Osteoblast (primary cell): ENCODE data around the gene HEATR5A. TPM values are rescaled to one million over a fixed set of nuclear protein-coding genes. Genes with fewer than 3 reads are reported as not detected.

ENCODE experiments used
- DNase-seq: peaks from one replicate; pipeline ENCODE4 v3.0.0; 2011; ENCODE audit warnings: low spot score, mixed read lengths; ENCODE audit not compliant: insufficient read length; ENCODE audit errors: missing footprints
- H2AFZ ChIP-seq: 2 replicates; pipeline ENCODE4 v1.6.0; 2011; ENCODE audit warnings: mild to moderate bottlenecking, low read length
- H3K27ac ChIP-seq: 2 replicates; pipeline ENCODE4 v1.5.1; 2011; ENCODE audit warnings: mild to moderate bottlenecking, low read depth, low read length, moderate library complexity
- H3K27me3 ChIP-seq: 2 replicates; pipeline ENCODE4 v1.6.0; 2012; ENCODE audit warnings: mild to moderate bottlenecking, control low read depth, inconsistent platforms, low read length, moderate library complexity; ENCODE audit not compliant: insufficient read depth
- H3K36me3 ChIP-seq: 2 replicates; pipeline ENCODE4 v1.5.1; 2011; ENCODE audit warnings: mild to moderate bottlenecking, low read length, control low read depth, moderate library complexity; ENCODE audit not compliant: insufficient read depth
- H3K4me1 ChIP-seq: 2 replicates; pipeline ENCODE4 v1.5.1; 2011; ENCODE audit warnings: mild to moderate bottlenecking, low read length, control low read depth, moderate library complexity; ENCODE audit not compliant: insufficient read depth
- H3K4me2 ChIP-seq: 2 replicates; pipeline ENCODE4 v1.6.0; 2011; ENCODE audit warnings: mild to moderate bottlenecking, low read length; ENCODE audit not compliant: insufficient read depth
- H3K4me3 ChIP-seq: fragments of 200-600 bp; sonication (generic); 3 replicates; pipeline ENCODE4 v1.5.1; 2012; ENCODE audit warnings: mild to moderate bottlenecking, low read length, inconsistent platforms; ENCODE audit not compliant: insufficient read depth
- H3K79me2 ChIP-seq: 2 replicates; pipeline ENCODE4 v1.6.0; 2012; ENCODE audit warnings: mild to moderate bottlenecking, low read length, control low read depth, inconsistent platforms; ENCODE audit not compliant: insufficient read depth
- H3K9me3 ChIP-seq: 2 replicates; pipeline ENCODE4 v1.5.1; 2011; ENCODE audit warnings: low read depth, low read length, control low read depth
- H4K20me1 ChIP-seq: 2 replicates; pipeline ENCODE4 v1.6.0; 2012; ENCODE audit warnings: mild to moderate bottlenecking, low read length, control low read depth; ENCODE audit not compliant: insufficient read depth
- total RNA-seq: library from RNA; depleted of rRNA; stranded (reverse); fragments of >200 nt; gene quantifications from 2 replicates; pipeline ENCODE4 v1.2.3, GENCODE V29; 2012
- TF ChIP-seq, protein P1 (sequence below): IDR thresholded peaks from 2 replicates; pipeline ENCODE4 v1.5.1; 2011; ENCODE audit warnings: mild to moderate bottlenecking, low read depth, low read length, moderate library complexity; ENCODE audit errors: extremely low read depth

The HEATR5A gene
- total RNA-seq, 1 donor, result 46.0 TPM

- Histone ChIP-seq H3K27me3 (no peaks in the 10 kb centered on the region), H3K4me3 (no peak overlapping the region), H4K20me1 (peaks cover 11% of the 10 kb centered on the region), H3K9me3 (no peaks in the 10 kb centered on the region), H3K27ac (no peak overlapping the region), H3K4me2 (no peak overlapping the region), H3K36me3 (no peaks in the 10 kb centered on the region), H3K4me1 (peaks cover 7% of the 10 kb centered on the region), H3K79me2 (peaks cover 74% of the 10 kb centered on the region), H2AFZ (no peak overlapping the region)
- DNase-seq, result no peak
- TF ChIP-seq, protein P1, sequence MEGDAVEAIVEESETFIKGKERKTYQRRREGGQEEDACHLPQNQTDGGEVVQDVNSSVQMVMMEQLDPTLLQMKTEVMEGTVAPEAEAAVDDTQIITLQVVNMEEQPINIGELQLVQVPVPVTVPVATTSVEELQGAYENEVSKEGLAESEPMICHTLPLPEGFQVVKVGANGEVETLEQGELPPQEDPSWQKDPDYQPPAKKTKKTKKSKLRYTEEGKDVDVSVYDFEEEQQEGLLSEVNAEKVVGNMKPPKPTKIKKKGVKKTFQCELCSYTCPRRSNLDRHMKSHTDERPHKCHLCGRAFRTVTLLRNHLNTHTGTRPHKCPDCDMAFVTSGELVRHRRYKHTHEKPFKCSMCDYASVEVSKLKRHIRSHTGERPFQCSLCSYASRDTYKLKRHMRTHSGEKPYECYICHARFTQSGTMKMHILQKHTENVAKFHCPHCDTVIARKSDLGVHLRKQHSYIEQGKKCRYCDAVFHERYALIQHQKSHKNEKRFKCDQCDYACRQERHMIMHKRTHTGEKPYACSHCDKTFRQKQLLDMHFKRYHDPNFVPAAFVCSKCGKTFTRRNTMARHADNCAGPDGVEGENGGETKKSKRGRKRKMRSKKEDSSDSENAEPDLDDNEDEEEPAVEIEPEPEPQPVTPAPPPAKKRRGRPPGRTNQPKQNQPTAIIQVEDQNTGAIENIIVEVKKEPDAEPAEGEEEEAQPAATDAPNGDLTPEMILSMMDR, result no peak
These were observed 10.2 kb downstream of the HEATR5A start for GRCh38 chr14:31410048-31410650.

GRCh38 chr14:31408421-31408820 lies 11.9 kb downstream of the HEATR5A start:
- Histone ChIP-seq H4K20me1 (peaks cover 11% of the 10 kb centered on the region), H3K9me3 (no peaks in the 10 kb centered on the region), H3K27me3 (no peaks in the 10 kb centered on the region), H3K4me3 (no peak overlapping the region), H3K27ac (no peak overlapping the region), H3K4me2 (no peak overlapping the region), H3K36me3 (no peaks in the 10 kb centered on the region), H3K4me1 (peaks cover 4% of the 10 kb centered on the region), H3K79me2 (peaks cover 76% of the 10 kb centered on the region), H2AFZ (no peak overlapping the region)
- no peak for DNase-seq
- TF ChIP-seq, protein P1, result no peak

DNA sequence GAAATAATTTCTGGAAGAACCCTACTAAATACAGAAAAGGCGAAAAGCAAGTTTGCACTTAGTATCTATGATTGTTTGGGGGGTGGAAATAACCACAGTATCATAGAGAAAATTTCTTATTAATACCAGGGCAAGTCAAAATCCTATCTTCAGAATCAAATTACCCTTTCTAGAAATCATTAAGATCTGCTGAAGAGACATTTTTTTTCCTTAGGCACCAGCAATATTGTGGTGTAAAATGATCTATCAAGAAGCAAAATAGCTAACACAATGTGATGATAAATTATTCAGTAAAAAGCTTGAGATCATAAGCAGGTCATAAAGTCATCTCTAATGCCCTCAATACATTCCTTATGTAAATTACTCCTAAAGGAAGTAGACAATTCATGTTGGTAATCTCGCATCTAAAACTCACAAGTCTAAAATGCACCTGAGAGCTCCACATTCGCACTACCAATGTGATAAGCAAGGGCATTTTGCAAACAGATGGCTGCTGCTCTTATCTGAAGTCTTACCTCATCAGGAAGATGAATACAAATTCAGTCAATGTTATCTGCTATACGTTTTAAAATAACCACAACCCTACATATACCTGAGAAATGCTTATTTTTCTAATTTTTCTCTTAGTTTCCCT lies 14.6 kb downstream of the HEATR5A start:
- no peaks in the 10 kb centered on the region for H3K9me3 ChIP-seq
- H4K20me1 ChIP-seq, result peaks cover 11% of the 10 kb centered on the region
- H3K27me3 ChIP-seq, result no peaks in the 10 kb centered on the region
- peaks cover 61% of the 10 kb centered on the region for H3K79me2 ChIP-seq
- H2AFZ ChIP-seq, result no peak overlapping the region
- no peak overlapping the region for H3K27ac ChIP-seq
- H3K4me3 ChIP-seq, result no peak overlapping the region
- no peak overlapping the region for H3K4me2 ChIP-seq
- no peak for DNase-seq
- no peaks in the 10 kb centered on the region for H3K4me1 ChIP-seq
- peaks cover 3% of the 10 kb centered on the region for H3K36me3 ChIP-seq
- TF ChIP-seq, protein P1, result no peak

DNA sequence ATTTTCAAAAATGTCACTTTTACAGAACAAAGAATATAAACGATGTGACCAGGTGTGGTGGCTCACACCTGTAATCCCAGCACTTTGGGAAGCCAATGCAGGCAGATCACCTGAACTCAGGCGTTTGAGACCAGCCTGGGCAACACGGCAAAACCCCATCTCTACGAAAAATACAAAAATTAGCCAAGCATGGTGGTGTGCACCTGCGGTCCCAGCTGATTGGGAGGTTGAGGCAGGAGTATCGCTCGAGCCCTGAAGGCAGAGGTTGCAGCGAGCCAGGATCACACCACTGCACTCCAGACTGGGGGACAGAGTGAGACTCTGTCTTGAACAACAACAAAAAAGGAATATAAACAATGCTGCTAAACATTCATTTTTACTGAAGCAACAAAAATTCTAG lies 15.2 kb downstream of the HEATR5A start:
- peaks cover 11% of the 10 kb centered on the region for H4K20me1 ChIP-seq

More for the DNA sequence above, 15.2 kb downstream of the HEATR5A start:
- no peak overlapping the region for H3K4me3 ChIP-seq
- no peaks in the 10 kb centered on the region for H3K4me1 ChIP-seq
- no peak overlapping the region for H3K4me2 ChIP-seq
- no peak for DNase-seq
- no peaks in the 10 kb centered on the region for H3K27me3 ChIP-seq
- peaks cover 57% of the 10 kb centered on the region for H3K79me2 ChIP-seq
- H3K9me3 ChIP-seq, result no peaks in the 10 kb centered on the region
- TF ChIP-seq, protein P1, result no peak
- peaks cover 6% of the 10 kb centered on the region for H3K36me3 ChIP-seq
- H3K27ac ChIP-seq, result no peak overlapping the region
- H2AFZ ChIP-seq, result no peak overlapping the region
